ENCODE results near the gene ZGLP1.

ZGLP1 gene

DNA sequence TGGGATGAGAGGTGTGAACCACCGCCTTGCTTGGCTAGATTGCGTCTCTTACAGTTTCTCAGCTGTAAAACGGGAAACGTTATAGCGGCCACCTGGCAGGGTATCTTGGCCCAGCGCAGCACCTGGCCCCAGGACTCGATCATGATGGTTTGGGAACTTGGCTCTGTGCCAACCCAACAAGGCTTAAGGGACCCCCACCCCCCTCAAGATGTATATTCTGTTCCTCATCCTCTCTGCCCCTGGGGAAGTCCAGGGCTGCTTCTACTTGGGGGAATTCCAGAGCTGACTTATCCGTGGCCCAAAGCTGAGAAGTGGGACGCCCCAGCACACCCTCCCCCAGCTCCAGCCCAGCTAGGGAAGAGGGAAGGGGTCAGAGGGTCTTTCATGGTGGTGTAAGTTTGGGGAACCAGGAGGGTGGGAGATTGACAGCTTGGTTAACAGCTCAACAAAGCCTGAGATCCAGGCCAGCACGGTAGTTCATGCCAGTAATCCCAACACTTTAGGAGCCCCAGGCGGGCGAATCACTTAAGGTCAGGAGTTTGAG is 38.0 kb downstream of the ZGLP1 start:
- no peak for DNase-seq

GRCh38 chr19:10270616-10271394 is 38.8 kb downstream of the ZGLP1 start, which contains the start of gene ICAM1:
TSS of gene ICAM1 (plus strand) at chr19:10271120. CDS start at chr19:10271160, 40 bp downstream.
- no peak for DNase-seq

DNA sequence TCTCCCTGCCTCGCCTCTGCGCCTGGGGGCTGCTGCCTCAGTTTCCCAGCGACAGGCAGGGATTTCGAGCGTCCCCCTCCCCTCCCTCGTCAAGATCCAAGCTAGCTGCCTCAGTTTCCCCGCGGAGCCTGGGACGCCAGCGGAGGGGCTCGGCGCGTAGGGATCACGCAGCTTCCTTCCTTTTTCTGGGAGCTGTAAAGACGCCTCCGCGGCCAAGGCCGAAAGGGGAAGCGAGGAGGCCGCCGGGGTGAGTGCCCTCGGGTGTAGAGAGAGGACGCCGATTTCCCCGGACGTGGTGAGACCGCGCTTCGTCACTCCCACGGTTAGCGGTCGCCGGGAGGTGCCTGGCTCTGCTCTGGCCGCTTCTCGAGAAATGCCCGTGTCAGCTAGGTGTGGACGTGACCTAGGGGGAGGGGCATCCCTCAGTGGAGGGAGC is 39.4 kb downstream of the ZGLP1 start:
- DNase-seq, result no peak

DNA sequence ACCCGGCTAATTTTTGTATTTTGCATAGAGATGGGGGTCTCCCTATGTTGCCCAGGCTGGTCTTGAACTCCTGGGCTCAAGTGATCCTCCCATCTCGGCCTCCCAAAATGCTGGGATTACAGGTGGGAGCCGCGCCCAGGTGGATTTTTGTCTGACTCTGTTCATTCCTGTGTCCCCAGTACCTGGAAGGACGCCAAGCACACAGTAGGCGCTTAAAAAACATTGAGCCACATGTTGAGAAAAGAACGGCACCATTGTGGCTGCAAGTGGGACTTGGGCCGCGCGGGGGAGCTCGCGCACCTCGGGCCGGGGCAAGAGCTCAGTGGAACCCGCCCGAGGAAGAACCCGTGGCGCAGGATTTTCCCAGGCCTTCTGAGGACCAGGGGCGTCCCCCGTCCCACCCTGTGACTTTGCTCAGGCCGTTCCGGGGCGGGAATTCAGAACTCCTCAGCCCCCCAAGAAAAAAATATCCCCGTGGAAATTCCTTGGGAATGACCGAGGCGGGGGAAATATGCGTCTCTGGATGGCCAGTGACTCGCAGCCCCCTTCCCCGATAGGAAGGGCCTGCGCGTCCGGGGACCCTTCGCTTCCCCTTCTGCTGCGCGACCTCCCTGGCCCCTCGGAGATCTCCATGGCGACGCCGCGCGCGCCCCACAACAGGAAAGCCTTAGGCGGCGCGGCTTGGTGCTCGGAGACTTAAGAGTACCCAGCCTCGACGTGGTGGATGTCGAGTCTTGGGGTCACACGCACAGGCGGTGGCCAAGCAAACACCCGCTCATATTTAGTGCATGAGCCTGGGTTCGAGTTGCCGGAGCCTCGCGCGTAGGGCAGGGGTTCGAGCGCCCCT is 40.1 kb downstream of the ZGLP1 start:
- peak; percentile 50 for DNase-seq

DNA sequence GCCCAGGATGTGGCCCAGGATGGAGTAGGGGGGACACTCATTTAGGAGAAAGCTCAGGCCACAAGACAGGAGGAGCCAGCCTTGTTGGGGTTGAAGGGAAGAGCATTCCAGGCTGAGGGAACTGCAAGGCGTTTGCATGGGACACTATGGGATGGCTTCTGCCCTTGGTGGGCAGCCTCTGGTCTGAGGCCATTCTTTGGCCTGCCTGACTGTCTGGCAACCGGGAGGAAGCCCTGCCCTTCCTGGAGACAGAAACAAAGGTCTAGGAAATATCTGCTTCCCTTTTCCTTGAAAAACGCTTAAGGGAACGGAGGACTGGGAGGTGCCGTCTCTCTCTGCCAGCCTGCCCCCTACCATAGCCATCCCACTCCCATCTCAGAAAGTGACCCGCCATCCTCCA is 41.5 kb downstream of the ZGLP1 start:
- no peak for DNase-seq

- no peak for DNase-seq
Measured at GRCh38 chr19:10266706-10267105, 42.9 kb downstream of the ZGLP1 start.

DNA sequence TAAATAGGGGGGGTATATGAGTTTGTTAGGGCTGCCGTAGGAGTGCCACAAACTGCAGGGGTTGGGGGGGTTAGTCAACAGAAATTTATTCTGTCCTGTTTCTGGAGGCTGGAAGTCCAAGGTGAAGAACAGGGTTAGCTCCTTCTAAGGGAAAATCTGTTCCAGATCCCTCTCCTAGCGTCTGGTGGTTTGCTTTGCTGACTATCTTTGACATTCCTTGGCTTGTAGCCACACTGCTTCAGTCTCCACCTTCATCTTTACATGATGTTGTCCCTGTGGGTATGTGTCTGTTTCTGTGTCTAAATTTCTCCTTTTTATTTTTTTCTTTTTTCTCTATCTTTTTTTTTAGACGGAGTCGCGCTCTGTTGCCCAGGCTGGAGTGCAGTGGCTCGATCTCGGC is 46.8 kb downstream of the ZGLP1 start:
- no peak for DNase-seq

DNA sequence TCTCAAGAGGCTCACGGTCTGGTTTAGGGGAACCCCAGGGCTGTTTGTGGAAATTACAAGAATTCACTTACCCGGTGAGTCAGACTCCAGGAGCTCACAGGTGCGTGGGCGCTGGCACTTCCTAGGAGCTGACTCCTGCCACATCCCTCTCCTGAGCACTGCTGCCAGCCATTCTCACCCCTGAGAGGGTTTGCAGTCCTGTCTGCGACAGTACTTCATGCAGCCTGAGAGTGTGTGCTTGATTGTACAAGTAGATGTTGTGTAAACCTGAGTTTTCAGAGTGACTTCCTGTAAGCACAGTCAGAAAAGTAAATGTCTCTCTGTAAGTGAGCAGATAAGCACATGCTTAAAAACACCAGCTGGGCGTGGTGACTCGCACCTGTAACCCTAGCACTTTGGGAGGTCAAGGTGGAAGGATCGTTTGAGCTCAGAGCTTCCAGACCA is 49.5 kb downstream of the ZGLP1 start:
- no peak for DNase-seq

DNA sequence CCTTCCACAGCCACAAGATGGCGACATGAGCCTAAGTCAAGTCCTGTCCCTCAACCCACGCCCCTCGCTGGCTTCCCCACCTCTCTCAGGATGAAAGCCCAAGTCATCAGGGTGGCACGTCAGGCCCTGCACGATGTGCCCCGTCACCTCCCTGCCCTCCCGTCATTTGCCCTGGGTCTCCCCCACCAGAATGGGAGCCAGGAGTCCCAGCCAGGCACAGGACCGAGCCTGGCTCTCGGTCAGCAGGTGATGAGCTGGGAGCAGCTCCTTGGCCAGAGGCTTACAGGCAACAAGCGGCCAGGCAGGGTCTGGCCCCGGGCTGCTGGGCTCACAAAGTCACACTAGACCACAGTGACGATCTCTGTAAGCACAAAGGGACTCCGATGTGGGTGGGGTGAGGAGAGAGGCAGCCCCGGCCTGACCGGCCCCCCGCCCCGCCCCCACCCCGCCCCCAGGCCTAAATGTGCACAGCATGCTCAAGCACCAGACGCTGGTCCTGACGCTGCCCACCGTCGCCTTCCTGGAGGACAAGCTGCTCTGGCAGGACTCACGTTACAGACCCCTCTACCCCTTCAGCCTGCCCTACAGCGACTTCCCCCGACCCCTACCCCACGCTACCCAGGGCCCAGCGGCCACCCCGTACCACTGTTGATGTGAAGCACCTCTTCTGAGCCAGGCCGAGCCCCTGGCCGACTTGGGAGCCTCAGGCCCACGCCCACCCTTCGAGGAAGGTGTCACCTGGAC is 50.3 kb downstream of the ZGLP1 start:
- DNase-seq, result no peak

DNA sequence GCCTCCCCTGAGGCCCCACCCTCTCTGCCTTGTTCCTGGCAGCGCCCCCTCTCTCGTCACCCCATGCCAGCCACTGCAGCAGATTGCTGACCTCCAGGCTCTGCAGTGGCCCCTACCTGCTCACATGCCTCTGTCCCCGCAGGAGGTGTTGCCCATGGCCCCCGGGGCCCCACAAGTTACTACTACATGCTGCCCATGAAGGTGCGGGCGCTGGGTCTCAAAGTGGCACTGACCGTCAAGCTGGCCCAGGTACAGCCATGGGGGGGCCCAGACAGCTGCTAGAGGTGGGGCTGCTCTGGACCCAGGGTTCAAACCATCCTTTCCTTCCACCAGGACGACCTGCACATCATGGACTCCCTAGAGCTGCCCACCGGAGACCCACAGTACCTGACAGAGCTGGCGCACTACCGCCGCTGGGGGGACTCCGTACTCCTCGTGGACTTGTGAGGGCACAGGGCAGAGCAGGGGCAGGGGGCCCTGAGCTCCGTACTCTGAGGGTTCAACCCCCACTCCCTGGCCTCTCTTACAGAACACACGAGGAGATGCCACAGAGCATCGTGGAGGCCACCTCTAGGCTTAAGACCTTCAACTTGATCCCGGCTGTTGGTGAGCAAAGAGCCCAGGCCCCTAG is 51.4 kb downstream of the ZGLP1 start:
- DNase-seq, result no peak

DNA sequence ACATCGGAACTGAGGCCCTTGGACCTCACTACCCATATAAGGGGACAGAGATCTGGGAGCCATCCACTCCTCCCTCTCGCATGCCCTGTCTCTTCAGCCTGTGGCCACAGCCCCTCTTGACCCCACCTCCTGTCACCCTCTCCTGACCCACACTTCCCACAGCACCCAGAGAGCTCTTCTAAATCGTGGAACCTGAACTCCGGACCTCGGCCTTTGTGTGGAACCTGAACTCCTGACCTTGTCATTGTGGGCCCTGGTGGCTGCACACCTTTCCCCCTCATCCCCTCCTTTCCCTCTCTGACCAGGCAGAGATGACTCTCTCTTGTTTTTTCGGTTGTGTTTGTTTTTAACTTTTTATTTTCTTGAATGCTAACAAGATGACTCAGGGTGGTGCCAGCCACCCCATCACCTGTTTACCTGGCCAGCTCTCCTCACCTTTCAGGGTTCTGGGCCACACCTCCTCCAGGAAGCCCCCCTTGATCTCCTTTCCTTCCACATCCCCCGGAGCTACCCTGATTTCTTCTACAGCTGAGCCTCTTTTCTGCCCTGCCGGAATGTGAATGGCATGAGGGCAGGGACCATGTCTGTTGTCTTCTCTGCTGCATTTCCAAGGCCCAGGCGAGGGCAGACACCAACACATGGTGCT is 52.5 kb downstream of the ZGLP1 start:
- no peak for DNase-seq

DNA sequence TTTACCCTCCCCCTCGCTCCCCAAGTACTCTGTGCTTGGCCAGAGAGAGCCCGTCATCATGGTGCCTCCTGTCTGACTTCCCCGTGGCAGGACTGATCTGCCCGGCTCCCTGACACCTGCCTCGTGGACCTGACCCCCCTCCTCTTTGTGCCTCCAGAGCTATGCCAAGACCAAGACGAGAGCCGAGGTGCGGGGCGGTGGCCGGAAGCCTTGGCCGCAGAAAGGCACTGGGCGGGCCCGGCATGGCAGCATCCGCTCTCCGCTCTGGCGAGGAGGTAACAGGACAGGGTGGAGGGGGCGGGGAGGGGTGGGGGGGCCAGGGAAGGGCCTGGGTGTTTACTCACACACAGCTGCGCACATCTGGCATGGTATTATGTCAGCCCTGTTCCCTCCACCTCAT is 53.1 kb downstream of the ZGLP1 start:
- DNase-seq, result no peak

- no peak for DNase-seq
Measured at GRCh38 chr19:10255358-10255757, 54.3 kb downstream of the ZGLP1 start.

All from 8988T (cell line).